PC-3 (cell line): ENCODE measurements around the gene RXFP3. TPM values are rescaled to one million over a fixed set of nuclear protein-coding genes. Genes with fewer than 3 reads are reported as not detected.

Source experiments
- ATAC-seq: fragments of 200-7000 bp; cut with Tn5 transposase; 2 replicates; pipeline ENCODE4 v1.9.1; 2020; ENCODE audit warnings: mild to moderate bottlenecking, moderate library complexity
- BruUV-seq: library from RNA; stranded (reverse); fragments of 400-500 nt; replicated peaks from 2 replicates; lab custom pipeline; 2021; lab: Mats Ljungman, UMichigan
- CTCF ChIA-PET: fragments of 300-600 bp; sonication (Branson Sonifier 250); formaldehyde crosslinking; loops from one replicate; lab custom pipeline; 2022; ENCODE audit warnings: antibody characterized with exemption; lab: Charles Lee
- POLR2A ChIA-PET: fragments of 300-600 bp; sonication (Branson Sonifier 250); formaldehyde crosslinking; loops from one replicate; lab custom pipeline; 2022; ENCODE audit warnings: antibody characterized with exemption; ENCODE audit not compliant: unreplicated experiment; lab: Charles Lee
- DNase-seq: peaks from one replicate; pipeline ENCODE4 v3.0.0-alpha.2; 2015
- H2AFZ ChIP-seq: fragments of 300-600 bp; sonication (generic); 2 replicates; pipeline ENCODE4 v1.6.0; 2016; ENCODE audit warnings: antibody characterized with exemption, low read length
- H3F3A ChIP-seq: fragments of 300-600 bp; sonication (generic); one replicate; pipeline ENCODE4 v1.6.0; 2017; ENCODE audit warnings: antibody characterized with exemption, low read length, control low read depth, mild to moderate bottlenecking; ENCODE audit not compliant: unreplicated experiment
- H3K27ac ChIP-seq: fragments of 300-600 bp; sonication (generic); 2 replicates; pipeline ENCODE4 v1.5.1; 2016; ENCODE audit warnings: mild to moderate bottlenecking, low read length
- H3K27me3 ChIP-seq: fragments of 300-600 bp; sonication (generic); 2 replicates; pipeline ENCODE4 v1.6.1; 2016; ENCODE audit warnings: low read length, mixed read lengths
- H3K36me3 ChIP-seq: fragments of 300-600 bp; sonication (generic); 2 replicates; pipeline ENCODE4 v1.6.1; 2016; ENCODE audit warnings: low read depth, mixed run types, low read length, mixed read lengths
- H3K4me1 ChIP-seq: fragments of 300-600 bp; sonication (generic); 2 replicates; pipeline ENCODE4 v1.5.1; 2016; ENCODE audit warnings: low read length; ENCODE audit not compliant: insufficient read depth
- H3K4me2 ChIP-seq: fragments of 300-600 bp; sonication (generic); 2 replicates; pipeline ENCODE4 v1.6.0; 2016; ENCODE audit warnings: low read length
- H3K4me3 ChIP-seq: fragments of 300-600 bp; sonication (generic); 2 replicates; pipeline ENCODE4 v1.5.1; 2016; ENCODE audit warnings: mild to moderate bottlenecking, low read length, mixed read lengths
- H3K79me2 ChIP-seq: fragments of 300-600 bp; sonication (generic); 2 replicates; pipeline ENCODE4 v1.6.1; 2017; ENCODE audit warnings: low read length, mixed read lengths
- H3K9ac ChIP-seq: fragments of 300-600 bp; sonication (generic); 2 replicates; pipeline ENCODE4 v1.6.0; 2016; ENCODE audit warnings: mild to moderate bottlenecking, low read length
- H3K9me2 ChIP-seq: fragments of 300-600 bp; sonication (generic); replicated peaks from 2 replicates; pipeline ENCODE4 v1.6.1; 2016; ENCODE audit warnings: mixed run types, low read length, mixed read lengths
- H3K9me3 ChIP-seq: fragments of 300-600 bp; sonication (generic); 2 replicates; pipeline ENCODE4 v1.6.1; 2016; ENCODE audit warnings: low read length, mixed read lengths
- H4K20me1 ChIP-seq: fragments of 300-600 bp; sonication (generic); 2 replicates; pipeline ENCODE4 v1.6.1; 2016; ENCODE audit warnings: low read length, mixed read lengths
- EZH2 ChIP-seq: fragments of 300-600 bp; sonication (generic); IDR thresholded peaks from one replicate; pipeline ENCODE4 v1.6.1; 2017; ENCODE audit warnings: antibody characterized with exemption, mild to moderate bottlenecking, low read length; ENCODE audit not compliant: unreplicated experiment
- EZH2phosphoT487 ChIP-seq: fragments of 300-600 bp; sonication (generic); IDR thresholded peaks from 2 replicates; pipeline ENCODE4 v1.6.1; 2018; ENCODE audit warnings: mild to moderate bottlenecking, antibody characterized with exemption, low read length, borderline replicate concordance
- intact Hi-C: fragments of 100-400 bp; cut with micrococcal nuclease; formaldehyde crosslinking; loops from 2 replicates; pipeline ENCODE4 v1.9.0; 2023
- total RNA-seq: library from RNA; depleted of rRNA; stranded (reverse); fragments of >200 nt; gene quantifications from 2 replicates; pipeline ENCODE4 v1.2.3, GENCODE V29; 2014
- TF ChIP-seq, protein P1 (sequence below): fragments of 300-600 bp; sonication (generic); conservative IDR thresholded peaks from 2 replicates; pipeline ENCODE4 v1.5.1; 2017; ENCODE audit warnings: antibody characterized with exemption, low read depth, mild to moderate bottlenecking, low read length

The RXFP3 gene
- total RNA-seq, 1 experiment from 2014 or later, result not detected

DNA sequence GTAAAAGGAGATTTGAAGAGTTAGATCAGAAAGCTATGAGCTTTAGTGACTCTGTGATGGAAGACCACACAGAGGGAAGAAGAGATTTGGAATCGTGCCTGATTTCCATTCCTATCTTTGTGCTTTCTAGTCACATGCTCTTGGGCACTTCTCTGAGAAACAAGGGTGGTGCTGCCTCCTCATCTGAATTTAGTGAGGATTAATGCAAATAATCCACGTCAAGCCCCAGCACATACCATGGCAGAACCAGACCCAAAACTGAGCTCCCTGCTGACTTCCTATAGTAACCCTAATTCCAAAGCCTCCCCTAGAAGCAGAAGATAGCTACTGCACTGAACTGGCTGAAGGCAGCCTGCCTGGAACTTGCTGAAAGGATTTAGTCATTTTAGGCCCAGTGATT, 30.6 kb downstream of the RXFP3 start:
- Histone ChIP-seq H3K9me3 (no peaks in the 10 kb centered on the region), H3K9me2 (no peaks in the 10 kb centered on the region), H3K4me3 (no peak overlapping the region), H3K27ac (no peak overlapping the region), H3K27me3 (no peaks in the 10 kb centered on the region), H3K36me3 (no peaks in the 10 kb centered on the region), H3K9ac (no peak overlapping the region), H4K20me1 (no peaks in the 10 kb centered on the region), H3K79me2 (no peaks in the 10 kb centered on the region), H3F3A (no peaks in the 10 kb centered on the region), H3K4me2 (no peak overlapping the region), H2AFZ (no peak overlapping the region), H3K4me1 (peaks cover 4% of the 10 kb centered on the region; the same call in 1 of the 2 replicates)
- DNase-seq (no peak), ATAC-seq (no peak)
- ChIA-PET POLR2A (no interaction called here), CTCF (no interaction called here)
- BruUV-seq, result no TSS peak
- TF ChIP-seq EZH2, result no peak
- no peak for TF ChIP-seq EZH2phosphoT487
- TF ChIP-seq, protein P1, sequence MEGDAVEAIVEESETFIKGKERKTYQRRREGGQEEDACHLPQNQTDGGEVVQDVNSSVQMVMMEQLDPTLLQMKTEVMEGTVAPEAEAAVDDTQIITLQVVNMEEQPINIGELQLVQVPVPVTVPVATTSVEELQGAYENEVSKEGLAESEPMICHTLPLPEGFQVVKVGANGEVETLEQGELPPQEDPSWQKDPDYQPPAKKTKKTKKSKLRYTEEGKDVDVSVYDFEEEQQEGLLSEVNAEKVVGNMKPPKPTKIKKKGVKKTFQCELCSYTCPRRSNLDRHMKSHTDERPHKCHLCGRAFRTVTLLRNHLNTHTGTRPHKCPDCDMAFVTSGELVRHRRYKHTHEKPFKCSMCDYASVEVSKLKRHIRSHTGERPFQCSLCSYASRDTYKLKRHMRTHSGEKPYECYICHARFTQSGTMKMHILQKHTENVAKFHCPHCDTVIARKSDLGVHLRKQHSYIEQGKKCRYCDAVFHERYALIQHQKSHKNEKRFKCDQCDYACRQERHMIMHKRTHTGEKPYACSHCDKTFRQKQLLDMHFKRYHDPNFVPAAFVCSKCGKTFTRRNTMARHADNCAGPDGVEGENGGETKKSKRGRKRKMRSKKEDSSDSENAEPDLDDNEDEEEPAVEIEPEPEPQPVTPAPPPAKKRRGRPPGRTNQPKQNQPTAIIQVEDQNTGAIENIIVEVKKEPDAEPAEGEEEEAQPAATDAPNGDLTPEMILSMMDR, result no peak
- intact Hi-C loops, result no loop called here

DNA sequence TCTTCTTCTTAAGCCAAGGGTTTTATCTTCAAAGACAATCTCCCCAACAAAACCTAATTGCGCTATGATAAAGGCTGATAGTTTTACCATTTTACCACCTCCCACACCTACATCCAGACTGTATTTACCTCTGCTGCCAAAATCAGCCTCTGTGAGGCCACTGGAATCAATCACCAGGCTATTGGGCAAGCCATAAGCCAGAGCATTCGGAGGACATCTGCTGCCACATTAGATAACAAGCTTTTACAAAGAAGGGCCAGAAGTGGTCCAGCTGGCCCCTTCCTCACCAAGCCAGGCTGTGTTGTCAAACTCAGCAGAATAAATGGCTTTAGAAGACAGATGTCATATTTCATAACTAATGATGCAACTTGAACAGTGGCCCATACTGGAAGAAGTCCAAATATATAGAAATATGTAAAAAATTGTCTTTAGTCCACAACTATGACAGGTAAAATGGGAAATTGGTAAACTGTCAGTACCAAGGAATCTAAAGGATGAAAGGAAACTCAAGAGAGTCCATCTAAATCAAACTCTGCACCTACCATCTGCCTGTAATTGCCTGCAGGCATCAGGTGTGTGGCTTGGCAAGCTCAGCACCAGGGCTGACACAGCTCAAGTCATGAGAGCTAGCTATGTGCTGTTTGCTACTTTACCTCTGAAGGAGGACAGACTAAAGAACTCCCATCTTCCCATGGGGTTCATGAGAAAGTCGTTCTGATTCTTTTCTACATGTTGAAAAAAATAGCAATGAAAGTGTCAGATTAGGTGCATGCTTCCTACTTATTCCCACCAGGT, 32.2 kb downstream of the RXFP3 start:
- ATAC-seq (no peak), DNase-seq (peak; percentile 27)
- Histone ChIP-seq H3K27ac (no peak overlapping the region), H3K36me3 (no peaks in the 10 kb centered on the region), H3K79me2 (no peaks in the 10 kb centered on the region), H3K4me1 (peaks cover 4% of the 10 kb centered on the region; the same call in 1 of the 2 replicates), H3K9ac (no peak overlapping the region), H4K20me1 (no peaks in the 10 kb centered on the region), H2AFZ (no peak overlapping the region), H3K9me2 (no peaks in the 10 kb centered on the region), H3K27me3 (no peaks in the 10 kb centered on the region), H3K4me2 (no peak overlapping the region), H3K4me3 (no peak overlapping the region), H3K9me3 (no peaks in the 10 kb centered on the region), H3F3A (no peaks in the 10 kb centered on the region)
- ChIA-PET POLR2A (no interaction called here), CTCF (interaction anchor here (0.6 to 0.7 kb wide), 2 partner anchors 33 to 533 kb away, joined by 3 read pairs; no protein-coding TSS in a partner anchor)
- TF ChIP-seq EZH2phosphoT487, result no peak
- TF ChIP-seq, protein P1, result no peak
- TF ChIP-seq EZH2, result no peak
- no TSS peak for BruUV-seq
- intact Hi-C loops, result loop anchor here (1.0 kb wide), 2 partner anchors 498 to 532 kb away; no protein-coding TSS in a partner anchor
